Skeletal muscle tissue (tissue), 4 donors: ENCODE measurements around the gene ASB5. TPM values are rescaled to one million over a fixed set of nuclear protein-coding genes. Genes with fewer than 3 reads are reported as not detected.

Experiments used
- H3K27ac ChIP-seq: one replicate; pipeline ENCODE4 v1.7.0; 2013; ENCODE audit warnings: mild to moderate bottlenecking, low read depth, low read length, inconsistent platforms
- H3K27me3 ChIP-seq, 3 donors: one replicate each; pipeline ENCODE4 v1.7.0; 2013; ENCODE audit warnings: low read length in 3 of 3; ENCODE audit not compliant: control insufficient read depth in 3 of 3, insufficient read depth in 3 of 3
- H3K36me3 ChIP-seq, 3 donors: one replicate each; pipeline ENCODE4 v1.7.0; 2013; ENCODE audit warnings: low read length in 3 of 3; ENCODE audit not compliant: control insufficient read depth in 3 of 3, insufficient read depth in 3 of 3
- H3K4me1 ChIP-seq, 3 donors: one replicate each; pipeline ENCODE4 v1.7.0; 2013; ENCODE audit warnings: low read length in 3 of 3, mild to moderate bottlenecking in 3 of 3; ENCODE audit not compliant: control insufficient read depth in 3 of 3, insufficient read depth in 3 of 3
- H3K4me3 ChIP-seq, 3 donors: one replicate each; pipeline ENCODE4 v1.7.0; 2013; ENCODE audit warnings: low read length in 3 of 3
- H3K9ac ChIP-seq, 3 donors: one replicate each; pipeline ENCODE4 v1.7.0; 2013; ENCODE audit warnings: low read length in 3 of 3, mild to moderate bottlenecking in 3 of 3, moderate library complexity in 2 of 3, low read depth in 1 of 3
- H3K9me3 ChIP-seq, 3 donors: one replicate each; pipeline ENCODE4 v1.7.0; 2013; ENCODE audit warnings: low read length in 3 of 3; ENCODE audit not compliant: control insufficient read depth in 3 of 3
- total RNA-seq: library from RNA; depleted of rRNA; stranded (reverse); fragments of >200 nt; gene quantifications from one replicate; pipeline ENCODE4 v1.2.3, GENCODE V29; 2014
- donor health status: Osteomylitis.

ASB5 gene
- total RNA-seq, 1 donor from 2014 or later: 77.8 TPM

- peaks cover 20 to 23% (median 20%) of the 10 kb centered on the region in 3 donors for H3K4me1 ChIP-seq
These were observed 80.4 kb downstream of the ASB5 start for GRCh38 chr4:176188654-176189053.

DNA sequence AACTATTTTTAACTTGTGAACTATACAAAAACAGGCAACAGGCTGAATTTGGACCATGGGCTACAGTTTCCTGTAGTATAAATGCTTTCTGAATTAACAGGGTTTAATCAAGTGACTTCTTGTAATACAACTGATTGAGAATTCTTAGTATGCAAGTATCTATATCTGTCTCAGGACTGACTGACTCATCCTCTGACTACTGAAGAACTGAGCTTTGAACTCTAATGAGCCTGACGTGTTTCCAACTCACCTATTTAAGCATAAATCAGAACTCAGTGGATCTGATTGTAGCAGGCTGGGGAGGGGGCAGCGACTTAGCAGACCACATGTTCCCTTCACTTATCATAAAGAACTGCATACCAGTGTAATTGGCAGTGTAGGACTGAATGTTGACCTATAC, 81.4 kb downstream of the ASB5 start:
- peak overlapping the region; percentile 27 to 55 (median 33) for H3K9ac ChIP-seq
- H3K36me3 ChIP-seq: no peaks in the 10 kb centered on the region
- H3K4me1 ChIP-seq: peaks cover 20 to 23% (median 20%) of the 10 kb centered on the region in 3 donors
- H3K9me3 ChIP-seq: no peaks in the 10 kb centered on the region
- peak overlapping the region in 2 of 3 donors; percentile 11 to 35 for H3K4me3 ChIP-seq
- peak overlapping the region; percentile 92 for H3K27ac ChIP-seq
- H3K27me3 ChIP-seq: no peaks in the 10 kb centered on the region

More at GRCh38 chr4:176188654-176189053, 80.4 kb downstream of the ASB5 start:
- H3K4me3 ChIP-seq: no peak overlapping the region
- H3K9me3 ChIP-seq: no peaks in the 10 kb centered on the region
- peak overlapping the region in 2 of 3 donors; percentile 27 to 66 for H3K9ac ChIP-seq
- no peaks in the 10 kb centered on the region for H3K27me3 ChIP-seq
- no peaks in the 10 kb centered on the region for H3K36me3 ChIP-seq
- H3K27ac ChIP-seq: peak overlapping the region; percentile 92

GRCh38 chr4:176186671-176187395, 82.2 kb downstream of the ASB5 start:
- peak overlapping the region; percentile 7 to 55 (median 18) for H3K9ac ChIP-seq

GRCh38 chr4:176186067-176186466, 83.0 kb downstream of the ASB5 start:
- no peaks in the 10 kb centered on the region for H3K27me3 ChIP-seq
- H3K27ac ChIP-seq: peak overlapping the region; percentile 92
- H3K9me3 ChIP-seq: no peaks in the 10 kb centered on the region
- peaks cover 16 to 23% (median 20%) of the 10 kb centered on the region in 3 donors for H3K4me1 ChIP-seq
- no peaks in the 10 kb centered on the region for H3K36me3 ChIP-seq
- no peak overlapping the region for H3K4me3 ChIP-seq
- H3K9ac ChIP-seq: peak overlapping the region in 2 of 3 donors; percentile 18 to 55

More at GRCh38 chr4:176186671-176187395, 82.2 kb downstream of the ASB5 start:
- peak overlapping the region; percentile 92 for H3K27ac ChIP-seq
- no peaks in the 10 kb centered on the region for H3K27me3 ChIP-seq
- no peaks in the 10 kb centered on the region for H3K9me3 ChIP-seq
- H3K4me3 ChIP-seq: no peak overlapping the region
- peaks cover 16 to 23% (median 20%) of the 10 kb centered on the region in 3 donors for H3K4me1 ChIP-seq
- H3K36me3 ChIP-seq: no peaks in the 10 kb centered on the region

GRCh38 chr4:176185051-176185450, 84.0 kb downstream of the ASB5 start:
- Histone ChIP-seq H3K27ac (peak overlapping the region; percentile 92), H3K27me3 (no peaks in the 10 kb centered on the region), H3K36me3 (no peaks in the 10 kb centered on the region), H3K9ac (peak overlapping the region in 2 of 3 donors; percentile 10 to 54), H3K9me3 (no peaks in the 10 kb centered on the region), H3K4me3 (peak overlapping the region in 1 of 3 donors; percentile 22), H3K4me1 (peaks cover 13 to 23% (median 20%) of the 10 kb centered on the region in 3 donors)

Other genes with a start within 250 kb of the ASB5 start
- gene WDR17, start 203.4 kb downstream of the ASB5 start, total RNA-seq: 1.0 TPM
- gene SPATA4, start 73.6 kb downstream of the ASB5 start, total RNA-seq: 0.52 TPM
- 47.5 TPM for gene SPCS3, start 50.7 kb upstream of the ASB5 start, total RNA-seq